Measurements from ENCODE around the gene CYP39A1.

Gene CYP39A1

GRCh38 chr6:46676604-46677313 lies 24.1 kb upstream of the CYP39A1 start:
- Histone ChIP-seq H3K4me2 (ENCODE audit: low read length) (no peak overlapping the region), H3K9ac (ENCODE audit: low read depth, low read length) (no peak overlapping the region), H3K4me3 (ENCODE audit: low read length) (no peak overlapping the region), H3K27me3 (ENCODE audit: control insufficient read depth, insufficient read depth, low read length) (no peaks in the 10 kb centered on the region), H3K9me3 (replicated peaks; ENCODE audit: low read length) (no peaks in the 10 kb centered on the region), H3K4me1 (ENCODE audit: control insufficient read depth, insufficient read depth, low read length) (no peaks in the 10 kb centered on the region), H3K36me3 (ENCODE audit: insufficient read depth, low read length) (no peaks in the 10 kb centered on the region)

GRCh38 chr6:46674410-46674809 lies 21.8 kb upstream of the CYP39A1 start:
- Histone ChIP-seq H3K4me1 (ENCODE audit: control insufficient read depth, insufficient read depth, low read length) (no peaks in the 10 kb centered on the region), H3K27me3 (ENCODE audit: control insufficient read depth, insufficient read depth, low read length) (no peaks in the 10 kb centered on the region), H3K9me3 (replicated peaks; ENCODE audit: low read length) (no peaks in the 10 kb centered on the region), H3K4me2 (ENCODE audit: low read length) (no peak overlapping the region), H3K4me3 (ENCODE audit: low read length) (no peak overlapping the region), H3K36me3 (ENCODE audit: insufficient read depth, low read length) (no peaks in the 10 kb centered on the region), H3K9ac (ENCODE audit: low read depth, low read length) (no peak overlapping the region)

GRCh38 chr6:46667377-46667776 lies 14.8 kb upstream of the CYP39A1 start:
- H3K4me3 ChIP-seq (ENCODE audit: low read length): no peak overlapping the region
- no peak overlapping the region for H3K4me2 ChIP-seq (ENCODE audit: low read length)
- H3K4me1 ChIP-seq (ENCODE audit: control insufficient read depth, insufficient read depth, low read length): no peaks in the 10 kb centered on the region
- no peaks in the 10 kb centered on the region for H3K9me3 ChIP-seq (replicated peaks; ENCODE audit: low read length)
- no peaks in the 10 kb centered on the region for H3K36me3 ChIP-seq (ENCODE audit: insufficient read depth, low read length)
- no peak overlapping the region for H3K9ac ChIP-seq (ENCODE audit: low read depth, low read length)
- H3K27me3 ChIP-seq (ENCODE audit: control insufficient read depth, insufficient read depth, low read length): no peaks in the 10 kb centered on the region

GRCh38 chr6:46661483-46661882 lies 8.9 kb upstream of the CYP39A1 start:
- H3K36me3 ChIP-seq (ENCODE audit: insufficient read depth, low read length): no peaks in the 10 kb centered on the region
- no peak overlapping the region for H3K9ac ChIP-seq (ENCODE audit: low read depth, low read length)
- no peaks in the 10 kb centered on the region for H3K27me3 ChIP-seq (ENCODE audit: control insufficient read depth, insufficient read depth, low read length)
- H3K4me1 ChIP-seq (ENCODE audit: control insufficient read depth, insufficient read depth, low read length): no peaks in the 10 kb centered on the region
- H3K4me2 ChIP-seq (ENCODE audit: low read length): no peak overlapping the region
- no peak overlapping the region for H3K4me3 ChIP-seq (ENCODE audit: low read length)
- no peaks in the 10 kb centered on the region for H3K9me3 ChIP-seq (replicated peaks; ENCODE audit: low read length)

- Histone ChIP-seq H3K9me3 (replicated peaks; ENCODE audit: low read length) (no peaks in the 10 kb centered on the region), H3K27me3 (ENCODE audit: control insufficient read depth, insufficient read depth, low read length) (no peaks in the 10 kb centered on the region), H3K4me2 (ENCODE audit: low read length) (no peak overlapping the region), H3K36me3 (ENCODE audit: insufficient read depth, low read length) (no peaks in the 10 kb centered on the region), H3K9ac (ENCODE audit: low read depth, low read length) (no peak overlapping the region), H3K4me1 (ENCODE audit: control insufficient read depth, insufficient read depth, low read length) (no peaks in the 10 kb centered on the region), H3K4me3 (ENCODE audit: low read length) (no peak overlapping the region)
These were observed 5.0 kb upstream of the CYP39A1 start for GRCh38 chr6:46657642-46658041.

- Histone ChIP-seq H3K27me3 (ENCODE audit: control insufficient read depth, insufficient read depth, low read length) (no peaks in the 10 kb centered on the region), H3K4me2 (ENCODE audit: low read length) (no peak overlapping the region), H3K4me1 (ENCODE audit: control insufficient read depth, insufficient read depth, low read length) (peaks cover 4% of the 10 kb centered on the region), H3K9ac (ENCODE audit: low read depth, low read length) (no peak overlapping the region), H3K36me3 (ENCODE audit: insufficient read depth, low read length) (no peaks in the 10 kb centered on the region), H3K4me3 (ENCODE audit: low read length) (no peak overlapping the region), H3K9me3 (replicated peaks; ENCODE audit: low read length) (no peaks in the 10 kb centered on the region)
These were observed 3.2 kb upstream of the CYP39A1 start for GRCh38 chr6:46655803-46656202.

- Histone ChIP-seq H3K36me3 (ENCODE audit: insufficient read depth, low read length) (no peaks in the 10 kb centered on the region), H3K9ac (ENCODE audit: low read depth, low read length) (peak overlapping the region; percentile 77), H3K4me3 (ENCODE audit: low read length) (peak overlapping the region; percentile 91), H3K4me2 (ENCODE audit: low read length) (peak overlapping the region; percentile 87), H3K9me3 (replicated peaks; ENCODE audit: low read length) (no peaks in the 10 kb centered on the region), H3K27me3 (ENCODE audit: control insufficient read depth, insufficient read depth, low read length) (no peaks in the 10 kb centered on the region), H3K4me1 (ENCODE audit: control insufficient read depth, insufficient read depth, low read length) (peaks cover 4% of the 10 kb centered on the region)
These were observed 999 bp upstream of the CYP39A1 start for GRCh38 chr6:46653439-46654195.

- H3K4me3 ChIP-seq (ENCODE audit: low read length): peak overlapping the region; percentile 91
These were observed 401 bp downstream of the CYP39A1 start for GRCh38 chr6:46652232-46652602.

GRCh38 chr6:46651816-46652215 lies 802 bp downstream of the CYP39A1 start:
- peak overlapping the region; percentile 87 for H3K4me2 ChIP-seq (ENCODE audit: low read length)
- H3K4me1 ChIP-seq (ENCODE audit: control insufficient read depth, insufficient read depth, low read length): peaks cover 4% of the 10 kb centered on the region
- no peaks in the 10 kb centered on the region for H3K36me3 ChIP-seq (ENCODE audit: insufficient read depth, low read length)
- H3K4me3 ChIP-seq (ENCODE audit: low read length): peak overlapping the region; percentile 91
- peaks cover 4% of the 10 kb centered on the region for H3K27me3 ChIP-seq (ENCODE audit: control insufficient read depth, insufficient read depth, low read length)
- H3K9ac ChIP-seq (ENCODE audit: low read depth, low read length): no peak overlapping the region
- H3K9me3 ChIP-seq (replicated peaks; ENCODE audit: low read length): no peaks in the 10 kb centered on the region

More at GRCh38 chr6:46652232-46652602, 401 bp downstream of the CYP39A1 start:
- H3K27me3 ChIP-seq (ENCODE audit: control insufficient read depth, insufficient read depth, low read length): peaks cover 2% of the 10 kb centered on the region
- H3K36me3 ChIP-seq (ENCODE audit: insufficient read depth, low read length): no peaks in the 10 kb centered on the region
- peak overlapping the region; percentile 87 for H3K4me2 ChIP-seq (ENCODE audit: low read length)
- peaks cover 4% of the 10 kb centered on the region for H3K4me1 ChIP-seq (ENCODE audit: control insufficient read depth, insufficient read depth, low read length)
- peak overlapping the region; percentile 77 for H3K9ac ChIP-seq (ENCODE audit: low read depth, low read length)
- no peaks in the 10 kb centered on the region for H3K9me3 ChIP-seq (replicated peaks; ENCODE audit: low read length)

GRCh38 chr6:46651006-46651405 lies 1.6 kb downstream of the CYP39A1 start:
- Histone ChIP-seq H3K4me1 (ENCODE audit: control insufficient read depth, insufficient read depth, low read length) (peaks cover 4% of the 10 kb centered on the region), H3K27me3 (ENCODE audit: control insufficient read depth, insufficient read depth, low read length) (peaks cover 4% of the 10 kb centered on the region), H3K4me3 (ENCODE audit: low read length) (no peak overlapping the region)

GRCh38 chr6:46648869-46649492 lies 3.6 kb downstream of the CYP39A1 start:
- Histone ChIP-seq H3K9me3 (replicated peaks; ENCODE audit: low read length) (no peaks in the 10 kb centered on the region), H3K4me3 (ENCODE audit: low read length) (no peak overlapping the region), H3K4me1 (ENCODE audit: control insufficient read depth, insufficient read depth, low read length) (peaks cover 4% of the 10 kb centered on the region), H3K4me2 (ENCODE audit: low read length) (no peak overlapping the region), H3K27me3 (ENCODE audit: control insufficient read depth, insufficient read depth, low read length) (peaks cover 4% of the 10 kb centered on the region), H3K36me3 (ENCODE audit: insufficient read depth, low read length) (no peaks in the 10 kb centered on the region), H3K9ac (ENCODE audit: low read depth, low read length) (no peak overlapping the region)

More at GRCh38 chr6:46651006-46651405, 1.6 kb downstream of the CYP39A1 start:
- no peak overlapping the region for H3K9ac ChIP-seq (ENCODE audit: low read depth, low read length)
- H3K9me3 ChIP-seq (replicated peaks; ENCODE audit: low read length): no peaks in the 10 kb centered on the region
- no peak overlapping the region for H3K4me2 ChIP-seq (ENCODE audit: low read length)
- H3K36me3 ChIP-seq (ENCODE audit: insufficient read depth, low read length): no peaks in the 10 kb centered on the region
